OCI-LY7 (cell line): ENCODE results near the gene C20orf202. TPM values are rescaled to one million over a fixed set of nuclear protein-coding genes. Genes with fewer than 3 reads are reported as not detected.

Experiments
- BruUV-seq: library from RNA; stranded (reverse); fragments of 400-500 nt; replicated peaks from 2 replicates; lab custom pipeline; 2021; lab: Mats Ljungman, UMichigan
- CTCF ChIA-PET: fragments of 300-600 bp; sonication (Branson Sonifier 250); formaldehyde crosslinking; loops from one replicate; lab custom pipeline; 2022; ENCODE audit warnings: antibody characterized with exemption; ENCODE audit not compliant: unreplicated experiment; lab: Charles Lee
- POLR2A ChIA-PET: fragments of 300-600 bp; sonication (Branson Sonifier 250); formaldehyde crosslinking; loops from one replicate; lab custom pipeline; 2022; ENCODE audit warnings: antibody characterized with exemption; lab: Charles Lee
- DNase-seq: peaks from one replicate; pipeline ENCODE4 v3.0.0-alpha.2; 2015; ENCODE audit warnings: low spot score
- H2AFZ ChIP-seq: fragments of 200-600 bp; sonication (generic), shearing (Covaris generic); 2 replicates; pipeline ENCODE4 v1.6.1; 2014; ENCODE audit warnings: mild to moderate bottlenecking, antibody characterized with exemption, low read length, moderate library complexity
- H3K27ac ChIP-seq: fragments of 200-600 bp; sonication (generic); 2 replicates; pipeline ENCODE4 v1.5.1; 2014; ENCODE audit warnings: mixed run types, low read depth, mild to moderate bottlenecking, moderate library complexity, low read length, inconsistent platforms; ENCODE audit not compliant: poor library complexity, severe bottlenecking
- H3K36me3 ChIP-seq: fragments of 200-600 bp; sonication (generic); 2 replicates; pipeline ENCODE4 v1.6.1; 2014; ENCODE audit warnings: mild to moderate bottlenecking, antibody characterized with exemption, low read length, moderate library complexity, mixed read lengths; ENCODE audit not compliant: insufficient read depth
- H3K4me1 ChIP-seq: fragments of 200-600 bp; sonication (generic); 2 replicates; pipeline ENCODE4 v1.5.1; 2014; ENCODE audit warnings: mild to moderate bottlenecking, low read length; ENCODE audit not compliant: insufficient read depth, poor library complexity, severe bottlenecking
- H3K4me2 ChIP-seq: fragments of 200-600 bp; sonication (generic); 2 replicates; pipeline ENCODE4 v1.6.1; 2014; ENCODE audit warnings: mild to moderate bottlenecking, low read length
- H3K4me3 ChIP-seq: fragments of 200-600 bp; sonication (generic); 2 replicates; pipeline ENCODE4 v1.5.1; 2014; ENCODE audit warnings: mild to moderate bottlenecking, low read depth, low read length; ENCODE audit not compliant: poor library complexity, severe bottlenecking
- H3K79me2 ChIP-seq: fragments of 200-600 bp; sonication (generic); 2 replicates; pipeline ENCODE4 v1.6.1; 2016; ENCODE audit warnings: low read depth, mild to moderate bottlenecking, low read length, moderate library complexity, mixed read lengths; ENCODE audit not compliant: insufficient read depth
- H3K9me2 ChIP-seq: fragments of 200-600 bp; sonication (generic); 2 replicates; pipeline ENCODE4 v1.6.1; 2016; ENCODE audit warnings: mild to moderate bottlenecking, low read length, mixed read lengths; ENCODE audit not compliant: insufficient read depth
- H3K9me3 ChIP-seq: fragments of 200-600 bp; sonication (generic); 2 replicates; pipeline ENCODE4 v1.6.1; 2014; ENCODE audit warnings: mild to moderate bottlenecking, mixed run types, low read length, mixed read lengths
- H4K20me1 ChIP-seq: fragments of 200-600 bp; sonication (generic); 2 replicates; pipeline ENCODE4 v1.6.1; 2014; ENCODE audit warnings: mild to moderate bottlenecking, antibody characterized with exemption, low read length, moderate library complexity, mixed read lengths; ENCODE audit not compliant: insufficient read depth
- EZH2phosphoT487 ChIP-seq: fragments of 200-600 bp; sonication (generic); IDR thresholded peaks from 2 replicates; pipeline ENCODE4 v1.6.1; 2018; ENCODE audit warnings: low read depth, borderline replicate concordance, mild to moderate bottlenecking, mixed run types, antibody characterized with exemption, low read length, moderate library complexity, mixed read lengths
- intact Hi-C: fragments of 100-400 bp; cut with micrococcal nuclease; formaldehyde crosslinking; loops from one replicate; pipeline ENCODE4 v1.10.0; 2022; ENCODE audit not compliant: unreplicated experiment
- total RNA-seq, 2 experiments: library from RNA; depleted of rRNA in 1 of 2; stranded (reverse); fragments of >200 nt in 1 of 2; shearing (Covaris generic) in 1 of 2; gene quantifications; 2 replicates each; pipeline ENCODE4 v1.2.3, GENCODE V29; 2014 to 2022
- TF ChIP-seq, protein P1 (sequence below): fragments of 200-600 bp; sonication (generic); conservative IDR thresholded peaks from 2 replicates; pipeline ENCODE4 v1.5.1; 2014; ENCODE audit warnings: mild to moderate bottlenecking, antibody characterized with exemption, low read length, moderate library complexity, mixed read lengths

The C20orf202 gene
- total RNA-seq, 2 experiments from 2014 or later: not detected

DNA sequence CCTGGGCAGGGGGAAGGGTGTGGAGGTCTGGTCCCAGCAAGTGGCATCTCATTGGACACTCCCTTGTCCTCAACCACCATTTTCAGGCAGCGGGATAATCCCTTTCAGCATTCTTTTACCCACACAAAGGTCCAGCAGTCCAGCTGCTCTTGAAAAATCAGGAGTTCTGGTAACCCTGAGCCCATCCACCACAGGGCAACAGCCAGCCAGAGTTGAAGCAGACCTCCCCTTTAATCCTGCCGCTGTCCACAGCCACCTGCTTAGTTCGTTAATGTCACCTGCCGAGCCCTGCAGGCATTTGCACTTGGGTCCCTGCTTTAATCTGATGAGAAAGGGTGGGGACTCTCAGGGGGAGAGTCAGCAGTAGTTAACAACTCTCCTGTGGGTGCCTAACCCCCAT lies 29.6 kb upstream of the C20orf202 start:
- POLR2A ChIA-PET: no interaction called here
- H3K9me3 ChIP-seq: no peaks in the 10 kb centered on the region
- H3K9me2 ChIP-seq: no peaks in the 10 kb centered on the region
- no peak overlapping the region for H3K4me3 ChIP-seq
- TF ChIP-seq EZH2phosphoT487: no peak
- TF ChIP-seq, protein P1, sequence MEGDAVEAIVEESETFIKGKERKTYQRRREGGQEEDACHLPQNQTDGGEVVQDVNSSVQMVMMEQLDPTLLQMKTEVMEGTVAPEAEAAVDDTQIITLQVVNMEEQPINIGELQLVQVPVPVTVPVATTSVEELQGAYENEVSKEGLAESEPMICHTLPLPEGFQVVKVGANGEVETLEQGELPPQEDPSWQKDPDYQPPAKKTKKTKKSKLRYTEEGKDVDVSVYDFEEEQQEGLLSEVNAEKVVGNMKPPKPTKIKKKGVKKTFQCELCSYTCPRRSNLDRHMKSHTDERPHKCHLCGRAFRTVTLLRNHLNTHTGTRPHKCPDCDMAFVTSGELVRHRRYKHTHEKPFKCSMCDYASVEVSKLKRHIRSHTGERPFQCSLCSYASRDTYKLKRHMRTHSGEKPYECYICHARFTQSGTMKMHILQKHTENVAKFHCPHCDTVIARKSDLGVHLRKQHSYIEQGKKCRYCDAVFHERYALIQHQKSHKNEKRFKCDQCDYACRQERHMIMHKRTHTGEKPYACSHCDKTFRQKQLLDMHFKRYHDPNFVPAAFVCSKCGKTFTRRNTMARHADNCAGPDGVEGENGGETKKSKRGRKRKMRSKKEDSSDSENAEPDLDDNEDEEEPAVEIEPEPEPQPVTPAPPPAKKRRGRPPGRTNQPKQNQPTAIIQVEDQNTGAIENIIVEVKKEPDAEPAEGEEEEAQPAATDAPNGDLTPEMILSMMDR: no peak
- H3K36me3 ChIP-seq: peaks cover 20% of the 10 kb centered on the region; the same call in 1 of the 2 replicates
- no peak overlapping the region for H2AFZ ChIP-seq
- BruUV-seq: no TSS peak
- H4K20me1 ChIP-seq: no peaks in the 10 kb centered on the region
- H3K4me1 ChIP-seq: no peaks in the 10 kb centered on the region
- intact Hi-C loops: no loop called here
- CTCF ChIA-PET: no interaction called here
- H3K27ac ChIP-seq: no peak overlapping the region
- no peaks in the 10 kb centered on the region for H3K79me2 ChIP-seq
- no peak for DNase-seq
- H3K4me2 ChIP-seq: no peak overlapping the region

DNA sequence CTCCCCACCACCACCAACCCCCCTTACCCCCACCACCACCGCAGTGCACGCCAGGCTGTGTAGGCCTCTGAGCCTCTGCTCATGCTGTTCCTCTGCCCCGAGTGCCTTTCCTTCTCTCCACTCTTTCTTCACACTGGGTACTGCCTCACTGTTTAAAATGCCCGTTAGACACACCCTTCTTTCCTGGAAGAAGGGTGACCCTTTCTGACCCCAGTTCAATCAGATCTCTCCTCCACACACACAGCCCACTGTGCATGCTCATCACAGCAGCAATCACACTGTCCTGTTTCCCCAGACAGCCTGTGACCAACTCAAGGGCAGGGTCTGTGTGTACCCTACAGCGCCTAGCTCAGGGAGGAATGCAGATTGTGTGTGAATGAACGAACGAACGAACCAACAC lies 28.5 kb upstream of the C20orf202 start:
- no peak overlapping the region for H3K4me2 ChIP-seq
- H3K4me1 ChIP-seq: no peaks in the 10 kb centered on the region
- H3K79me2 ChIP-seq: no peaks in the 10 kb centered on the region
- intact Hi-C loops: no loop called here
- H3K27ac ChIP-seq: no peak overlapping the region
- H3K4me3 ChIP-seq: no peak overlapping the region
- no peaks in the 10 kb centered on the region for H4K20me1 ChIP-seq
- no peak overlapping the region for H2AFZ ChIP-seq
- no TSS peak for BruUV-seq
- DNase-seq: no peak
- no peaks in the 10 kb centered on the region for H3K9me3 ChIP-seq
- ChIA-PET CTCF (no interaction called here), POLR2A (no interaction called here)
- TF ChIP-seq, protein P1: no peak
- no peak for TF ChIP-seq EZH2phosphoT487
- H3K9me2 ChIP-seq: no peaks in the 10 kb centered on the region
- H3K36me3 ChIP-seq: peaks cover 9% of the 10 kb centered on the region; the same call in 1 of the 2 replicates

DNA sequence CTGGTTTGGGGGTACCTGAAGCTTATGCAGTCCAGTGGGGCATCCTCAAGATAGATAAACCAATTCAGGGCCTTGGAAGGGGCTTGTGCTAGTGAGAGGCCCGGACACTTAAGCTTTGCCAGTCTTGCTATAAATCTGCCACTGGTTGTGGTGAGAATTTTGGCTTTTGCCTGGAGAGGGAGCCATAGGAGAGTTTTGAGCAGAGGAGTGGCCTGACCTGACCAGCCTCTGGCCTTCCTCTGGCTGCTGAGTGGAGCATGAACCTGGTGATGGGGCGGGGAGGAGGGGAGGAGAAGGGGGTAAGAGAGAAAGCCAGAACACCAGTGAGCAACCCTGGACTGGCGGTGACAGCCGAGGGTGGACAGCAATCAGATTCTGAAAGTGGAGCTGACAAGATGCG lies 25.6 kb upstream of the C20orf202 start:
- Histone ChIP-seq H3K9me2 (no peaks in the 10 kb centered on the region), H3K36me3 (no peaks in the 10 kb centered on the region), H4K20me1 (no peaks in the 10 kb centered on the region), H3K27ac (no peak overlapping the region), H3K4me2 (no peak overlapping the region), H3K79me2 (no peaks in the 10 kb centered on the region), H3K4me3 (no peak overlapping the region), H2AFZ (no peak overlapping the region), H3K9me3 (no peaks in the 10 kb centered on the region), H3K4me1 (no peaks in the 10 kb centered on the region)
- intact Hi-C loops: no loop called here
- ChIA-PET POLR2A (no interaction called here), CTCF (no interaction called here)
- no TSS peak for BruUV-seq
- no peak for DNase-seq
- no peak for TF ChIP-seq EZH2phosphoT487
- TF ChIP-seq, protein P1: 0 out of 2 replicates have a peak, but pooled peaks have one; percentile 15
